ENCODE measurements around the gene CD109. TPM values are rescaled to one million over a fixed set of nuclear protein-coding genes. Genes with fewer than 3 reads are reported as not detected.

Gene CD109
- total RNA-seq, 1 experiment from 2014 or later = 3.2 TPM

DNA sequence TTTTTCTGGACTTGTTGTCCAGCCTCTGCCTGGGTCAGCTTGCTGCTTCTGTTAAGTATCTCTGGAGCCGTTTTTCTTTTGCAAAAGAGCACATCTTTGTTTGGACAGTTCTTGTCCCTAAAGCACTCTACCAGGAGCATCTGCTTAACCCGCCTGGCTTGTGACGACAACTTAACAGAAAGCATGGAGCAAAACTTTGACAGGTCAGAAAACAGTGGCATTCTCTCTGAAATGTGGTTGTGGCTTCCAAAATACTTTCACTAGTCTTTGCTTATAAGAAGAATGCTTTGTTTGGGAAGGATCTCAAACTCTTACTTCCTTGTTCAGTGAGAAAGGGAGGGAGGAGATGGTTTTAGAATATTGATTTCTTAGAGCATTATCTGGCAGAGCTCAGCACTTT, 47.6 kb downstream of the CD109 start:
- TF ChIP-seq CTCF (conservative IDR thresholded peaks at IDR 0.05) = no peak
- Histone ChIP-seq H4K91ac (ENCODE audit: insufficient read length, low read depth, low read length) (no peak overlapping the region), H2BK12ac (ENCODE audit: insufficient read length, low read depth, low read length) (no peak overlapping the region), H3K4me2 (ENCODE audit: insufficient read depth, insufficient read length, low read length) (no peak overlapping the region), H3K23ac (ENCODE audit: insufficient read length, low read depth, low read length) (no peak overlapping the region), H2BK120ac (ENCODE audit: low read depth, low read length, poor library complexity, severe bottlenecking) (no peak overlapping the region), H3K27me3 (ENCODE audit: insufficient read depth, low read length) (no peaks in the 10 kb centered on the region), H2AK5ac (ENCODE audit: insufficient read length, low read length) (no peak overlapping the region), H4K8ac (replicated peaks; ENCODE audit: insufficient read length, low read depth, low read length) (no peak overlapping the region), H2BK15ac (ENCODE audit: low read depth, low read length) (no peak overlapping the region), H2BK20ac (ENCODE audit: low read depth, low read length, poor library complexity, severe bottlenecking) (no peak overlapping the region), H2BK5ac (ENCODE audit: insufficient read length, low read length) (no peak overlapping the region), H3K14ac (ENCODE audit: insufficient read depth, low read length) (no peak overlapping the region), H3K79me2 (ENCODE audit: insufficient read depth, low read length) (no peaks in the 10 kb centered on the region), H3K4me1 (ENCODE audit: insufficient read depth, low read length) (no peaks in the 10 kb centered on the region), H2AFZ (ENCODE audit: low read length) (no peak overlapping the region), H3K79me1 (ENCODE audit: insufficient read depth, low read depth, low read length, poor library complexity, severe bottlenecking) (no peaks in the 10 kb centered on the region), H3K27ac (ENCODE audit: insufficient read length, low read depth, low read length) (no peak overlapping the region), H3K9ac (ENCODE audit: extremely low read depth, insufficient read length, low read length) (no peak overlapping the region), H3T11ph (ENCODE audit: low read length) (no peak overlapping the region), H3K4ac (ENCODE audit: low read depth, low read length) (no peak overlapping the region), H3K56ac (ENCODE audit: insufficient read length, low read depth, low read length) (no peak overlapping the region), H3K18ac (ENCODE audit: insufficient read length, low read depth, low read length) (no peak overlapping the region), H3K23me2 (ENCODE audit: insufficient read length, low read depth, low read length, poor library complexity, severe bottlenecking) (no peaks in the 10 kb centered on the region), H4K20me1 (ENCODE audit: control insufficient read depth, insufficient read depth, insufficient read length) (no peaks in the 10 kb centered on the region), H4K5ac (ENCODE audit: insufficient read length, low read depth, low read length) (no peak overlapping the region), H3K9me3 (ENCODE audit: control insufficient read depth, low read depth, low read length) (no peaks in the 10 kb centered on the region)
- Mint-ChIP-seq H3K9me3 (no peaks in the 10 kb centered on the region), H3K27ac (no peak overlapping the region), H3K4me3 (no peak overlapping the region), H3K36me3 (ENCODE audit: insufficient read depth in 1 of 3, low read depth in 3 of 3) (no peaks in the 10 kb centered on the region), H3K27me3 (ENCODE audit: low read depth) (no peaks in the 10 kb centered on the region), H3K4me1 (no peaks in the 10 kb centered on the region)
- no peak for DNase-seq
- no CpG with 5 or more reads among the region's 3 CpGs for WGBS (ENCODE audit: extremely low coverage, insufficient read length, low lambda C conversion rate)
